ENCODE measurements around the gene RRBP1.

GRCh38 chr20:17687800-17688199, 5.8 kb upstream of the RRBP1 start:
- no peak for TF ChIP-seq CTCF (IDR thresholded peaks at IDR 0.05)
- no peak for TF ChIP-seq POLR2A (IDR thresholded peaks at IDR 0.05)
